Stimulated activated CD8-positive, alpha-beta memory T cell treated with anti-CD3 and anti-CD28 coated beads, Interleukin-7, amount 100 ng/mL, for 24 hours (primary cell): ENCODE results near the gene KRTAP4-5.
"Not testable (repeated sequence)": the region's sequence is repeated elsewhere in the genome, so short reads cannot be mapped to it uniquely, and the experiment has no call there.

ENCODE experiments used
- DNase-seq: peaks from one replicate; pipeline ENCODE4 v3.0.0-alpha.2; 2020; ENCODE audit warnings: low read depth

Gene KRTAP4-5

GRCh38 chr17:41149652-41149985 lies at the start of gene KRTAP4-5:
Gene KRTAP4-5, minus strand, starts transcription at chr17:41149825. Its CDS starts 58 bp downstream, at chr17:41149767.
- no peak for DNase-seq

DNA sequence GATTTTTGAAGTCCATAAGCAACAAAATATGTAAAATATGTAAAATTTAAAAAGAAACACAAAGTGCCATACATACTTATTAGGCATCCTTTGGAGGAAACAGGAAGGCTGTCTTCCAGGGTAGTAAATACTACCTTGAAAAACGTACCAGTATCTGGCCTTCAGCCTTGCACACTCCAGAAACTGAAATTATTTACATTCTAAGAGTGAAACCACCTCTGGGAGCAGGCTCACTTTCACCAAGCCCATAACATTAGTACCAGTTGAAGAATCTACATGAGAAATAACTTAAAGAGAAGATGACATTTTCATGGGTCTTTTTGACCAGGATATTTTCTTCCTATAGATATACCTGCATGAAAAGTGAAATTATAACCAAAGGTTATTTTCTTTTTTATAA lies 46.4 kb upstream of the KRTAP4-5 start:
- no peak for DNase-seq

DNA sequence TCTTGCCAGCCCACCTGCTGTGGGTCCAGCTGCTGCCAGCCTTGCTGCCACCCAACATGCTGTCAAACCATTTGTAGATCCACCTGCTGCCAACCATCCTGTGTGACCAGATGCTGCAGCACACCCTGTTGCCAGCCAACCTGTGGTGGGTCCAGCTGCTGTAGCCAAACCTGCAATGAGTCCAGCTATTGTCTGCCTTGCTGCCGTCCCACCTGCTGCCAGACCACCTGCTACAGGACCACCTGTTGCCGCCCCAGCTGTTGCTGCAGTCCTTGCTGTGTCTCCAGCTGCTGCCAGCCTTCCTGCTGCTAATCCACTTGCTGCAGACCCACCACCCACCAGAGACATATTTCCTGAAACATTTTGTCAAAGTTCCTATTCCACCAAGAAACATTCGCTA lies 40.7 kb upstream of the KRTAP4-5 start:
- DNase-seq = no peak

- not testable (repeated sequence) for DNase-seq
These were observed 40.3 kb upstream of the KRTAP4-5 start, which contains the start of gene KRTAP9-1 for GRCh38 chr17:41189837-41190318. Gene KRTAP9-1, plus strand, starts transcription at chr17:41189887. Its CDS starts 0 bp downstream, at chr17:41189887.

- no peak for DNase-seq
These were observed 37.2 kb upstream of the KRTAP4-5 start for GRCh38 chr17:41186872-41187271.

- DNase-seq = no peak
These were observed 35.4 kb upstream of the KRTAP4-5 start for GRCh38 chr17:41185001-41185400.

DNA sequence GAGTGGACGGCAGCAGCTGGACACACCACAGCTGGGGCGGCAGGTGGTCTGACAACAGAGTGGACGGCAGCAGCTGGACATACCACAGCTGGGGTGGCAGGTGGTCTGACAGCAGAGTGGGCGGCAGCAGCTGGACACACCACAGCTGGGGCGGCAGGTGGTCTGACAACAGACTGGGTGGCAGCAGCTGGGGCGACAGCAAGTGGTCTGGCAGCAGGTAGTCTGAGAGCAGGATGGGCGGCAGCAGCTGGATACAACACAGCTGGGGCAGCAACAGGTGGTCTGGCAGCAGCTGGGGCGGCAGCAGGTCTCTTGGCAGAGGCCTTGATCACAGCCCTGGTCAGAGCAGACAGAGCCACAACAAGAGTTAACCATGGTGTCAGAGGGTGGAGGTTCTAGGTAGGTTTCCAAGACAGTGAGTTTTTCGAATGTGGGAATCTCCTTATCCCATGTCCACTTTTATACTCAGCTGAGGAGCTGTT lies 34.9 kb upstream of the KRTAP4-5 start, which contains the start of gene KRTAP4-1:
Gene KRTAP4-1 (minus strand): TSS at position 432 of the 482 bp plus-strand sequence. CDS start 57 bp downstream, at position 375.
- DNase-seq = no peak

DNA sequence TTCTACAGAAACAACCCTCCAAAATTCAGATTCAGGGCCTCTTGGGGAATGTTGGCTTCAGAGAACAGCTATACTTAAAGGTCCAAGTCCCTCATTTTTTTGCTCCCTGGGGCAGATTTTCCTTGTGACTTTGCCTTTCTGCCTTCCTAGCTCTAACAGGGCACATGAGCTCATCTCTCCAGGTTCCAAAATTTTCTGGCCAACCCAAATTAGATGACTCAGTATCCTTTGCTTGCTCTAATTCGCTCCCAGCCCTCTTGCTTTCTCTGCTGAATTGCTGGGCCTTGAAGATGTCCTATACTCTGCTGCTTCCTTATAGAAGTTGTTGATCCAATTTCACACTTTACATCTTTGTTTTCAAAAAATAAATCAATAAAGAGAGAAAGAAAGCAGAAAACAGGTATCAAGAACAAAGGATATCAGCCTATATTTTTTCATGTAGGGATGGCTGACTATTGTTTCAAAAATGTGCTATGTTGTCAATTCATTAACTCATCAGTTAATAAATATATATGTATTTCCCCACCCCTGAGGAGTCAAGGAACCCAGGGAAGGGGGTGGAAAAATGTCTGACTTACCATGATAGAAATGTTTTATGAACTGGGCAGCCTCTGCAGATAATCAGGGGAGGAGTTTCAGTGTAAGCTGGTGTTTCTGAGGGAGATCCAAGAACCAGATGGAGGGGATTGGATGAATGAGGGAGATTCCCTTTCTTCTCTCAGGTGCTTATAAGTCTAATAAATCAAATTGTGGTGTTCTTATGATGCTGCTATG lies 29.4 kb upstream of the KRTAP4-5 start:
- no peak for DNase-seq

GRCh38 chr17:41178341-41178740 lies 28.7 kb upstream of the KRTAP4-5 start:
- no peak for DNase-seq

DNA sequence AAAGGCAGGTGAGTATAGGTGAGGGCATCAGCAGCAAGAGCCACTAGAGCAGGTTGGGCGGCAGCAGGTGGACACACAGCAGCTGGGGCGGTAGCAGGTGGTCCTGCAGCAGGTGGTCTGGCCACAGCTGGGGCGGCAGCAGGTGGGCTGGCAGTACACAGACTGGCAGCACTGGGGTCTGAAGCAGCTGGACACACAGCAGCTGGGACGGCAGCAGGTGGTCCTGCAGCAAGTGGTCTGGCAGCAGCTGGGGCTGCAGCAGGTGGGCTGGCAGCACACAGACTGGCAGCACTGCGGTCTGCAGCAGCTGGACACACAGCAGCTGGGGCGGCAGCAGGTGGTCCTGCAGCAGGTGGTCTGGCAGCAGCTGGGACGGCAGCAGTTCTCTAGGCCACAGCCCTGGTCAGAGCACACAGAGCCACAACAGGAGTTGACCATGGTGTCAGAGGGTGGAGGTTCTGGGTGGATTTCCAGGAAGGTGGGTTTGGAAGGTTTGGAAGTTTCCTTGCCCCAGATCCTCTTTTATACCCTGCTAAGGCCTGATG lies 28.2 kb upstream of the KRTAP4-5 start, which contains the start of gene KRTAP4-2:
Gene KRTAP4-2 (minus strand): TSS at position 495 of the 545 bp plus-strand sequence. CDS start 57 bp downstream, at position 438.
- no peak for DNase-seq

- DNase-seq = no peak
These were observed 27.2 kb upstream of the KRTAP4-5 start for GRCh38 chr17:41176744-41177387.

- no peak for DNase-seq
These were observed 22.3 kb upstream of the KRTAP4-5 start for GRCh38 chr17:41171886-41172285.

DNA sequence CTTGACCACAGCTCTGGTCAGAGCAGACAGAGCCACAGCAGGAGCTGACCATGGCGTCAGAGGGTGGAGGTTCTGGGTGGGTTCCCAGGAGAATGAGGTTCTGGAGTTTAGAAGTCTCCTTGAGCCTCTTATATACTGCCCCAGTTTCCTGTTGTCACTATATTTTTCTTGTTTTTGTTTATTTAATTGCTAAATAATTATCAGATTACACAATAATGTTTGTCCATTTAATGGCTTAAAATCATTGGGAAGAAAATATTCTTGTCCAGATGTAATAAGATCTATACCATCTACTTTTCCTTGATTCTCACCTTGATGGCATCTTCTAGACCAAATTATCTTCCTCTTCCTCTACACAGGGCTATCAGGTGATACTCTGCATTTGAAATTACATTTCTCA lies 18.5 kb upstream of the KRTAP4-5 start, which contains the start of gene KRTAP4-3:
Gene KRTAP4-3 (minus strand): TSS at position 101 of the 400 bp plus-strand sequence. CDS start 49 bp downstream, at position 52.
- no peak for DNase-seq

DNA sequence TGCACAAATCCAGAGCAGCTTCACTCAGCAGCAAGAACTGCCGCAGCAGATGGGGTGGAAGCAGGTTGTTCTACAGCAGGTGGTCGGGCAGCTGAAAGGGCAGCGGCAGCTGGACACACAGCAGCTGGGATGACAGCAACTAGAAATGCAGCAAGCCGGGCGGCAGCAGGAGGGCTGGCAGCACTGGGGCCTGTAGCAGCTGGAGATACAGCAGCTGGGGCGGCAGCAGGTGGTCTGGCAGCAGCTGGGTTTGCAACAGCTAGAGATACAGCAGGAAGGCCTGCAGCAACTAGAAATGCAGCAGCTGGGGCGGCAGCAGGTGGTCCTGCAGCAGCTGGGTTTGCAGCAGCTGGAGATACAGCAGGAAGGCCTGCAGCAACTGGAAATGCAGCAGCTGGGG lies 17.9 kb upstream of the KRTAP4-5 start:
- no peak for DNase-seq

DNA sequence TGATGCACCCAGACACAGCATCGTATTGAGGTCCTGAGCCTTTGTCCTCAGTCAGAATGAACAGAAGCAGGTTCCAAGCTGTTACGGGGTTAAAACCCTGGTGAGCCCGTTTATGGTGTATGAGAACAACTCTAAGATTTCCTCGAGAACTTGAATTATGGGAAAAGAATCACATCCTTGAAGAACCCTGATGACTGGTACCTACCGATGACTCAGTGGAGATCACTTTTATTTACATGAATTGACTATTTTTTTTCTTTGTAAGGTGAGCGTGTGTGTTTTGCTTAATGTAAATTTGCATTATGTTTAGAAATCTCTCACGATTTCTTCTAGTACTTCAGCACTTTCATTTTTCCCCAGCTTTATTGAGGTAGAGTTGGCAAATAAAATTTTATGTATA lies 14.2 kb upstream of the KRTAP4-5 start:
- no peak for DNase-seq

- DNase-seq = no peak
These were observed 11.0 kb upstream of the KRTAP4-5 start, which contains the start of gene KRTAP4-4 for GRCh38 chr17:41160648-41161047. Gene KRTAP4-4, minus strand, starts transcription at chr17:41160748. Its CDS starts 57 bp downstream, at chr17:41160691.

DNA sequence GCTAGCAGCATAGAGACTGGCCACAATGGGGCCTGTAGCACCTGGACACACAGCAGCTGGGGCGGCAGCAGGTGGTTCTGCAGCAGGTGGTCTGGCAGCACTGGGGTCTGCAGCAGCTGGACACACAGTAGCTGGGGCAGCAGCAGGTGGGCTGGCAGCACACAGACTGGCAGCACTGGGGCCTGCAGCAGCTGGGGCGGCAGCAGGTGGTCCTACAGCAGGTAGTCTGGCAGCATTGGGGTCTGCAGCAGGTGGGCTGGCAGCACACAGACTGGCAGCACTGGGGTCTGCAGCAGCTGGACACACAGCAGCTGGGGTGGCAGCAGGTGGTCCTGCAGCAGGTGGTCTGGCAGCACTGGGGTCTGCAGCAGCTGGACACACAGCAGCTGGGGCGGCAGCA lies 10.6 kb upstream of the KRTAP4-5 start:
- not testable (repeated sequence) for DNase-seq

DNA sequence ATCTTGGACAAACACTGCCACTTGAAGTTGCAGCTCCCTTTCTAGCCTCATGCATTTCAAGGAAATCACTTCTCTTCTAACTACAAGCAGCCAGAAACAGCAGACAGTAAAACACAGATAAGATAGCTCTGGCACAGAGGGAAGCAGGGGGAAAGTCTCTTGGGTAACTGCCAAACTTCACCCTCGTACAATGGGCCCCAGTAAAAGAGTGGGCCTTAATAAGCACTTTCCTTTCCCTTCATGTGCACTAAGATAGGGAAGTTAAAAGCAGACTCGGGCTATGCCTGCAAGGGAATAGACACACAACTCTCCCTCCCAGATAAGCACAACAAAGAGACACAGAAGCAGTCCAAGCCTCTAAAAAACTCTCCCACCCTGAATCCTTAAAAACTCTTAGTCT lies 4.2 kb upstream of the KRTAP4-5 start:
- DNase-seq = no peak

GRCh38 chr17:41151525-41151924 lies 1.9 kb upstream of the KRTAP4-5 start:
- DNase-seq = no peak

DNA sequence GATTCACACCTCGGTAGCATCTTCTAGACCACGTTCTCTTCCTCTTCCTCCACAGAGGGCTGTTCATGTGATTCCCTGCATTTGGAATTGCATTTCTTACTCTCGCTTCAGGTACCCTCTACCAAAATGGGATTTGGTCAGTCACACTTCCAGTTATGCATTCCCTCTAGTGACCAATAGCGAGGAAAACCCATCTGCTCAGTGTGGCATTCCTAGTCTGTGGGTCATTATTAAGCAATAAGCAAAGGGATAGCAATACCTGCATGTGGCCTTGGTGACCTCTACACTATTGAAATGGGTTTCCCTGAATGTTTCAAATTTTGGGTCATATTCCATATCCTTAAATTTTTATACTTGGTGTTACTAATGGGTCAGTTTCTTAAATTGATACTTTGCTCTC lies 401 bp upstream of the KRTAP4-5 start:
- DNase-seq = no peak

- DNase-seq = not testable (repeated sequence)
These were observed 514 bp downstream of the KRTAP4-5 start for GRCh38 chr17:41148971-41149651.
